AG04450 (cell line): ENCODE measurements around the gene MAGI2. TPM values are rescaled to one million over a fixed set of nuclear protein-coding genes. Genes with fewer than 3 reads are reported as not detected.

Experiments used
- CTCF ChIA-PET: fragments of 300-600, 350-600 bp; formaldehyde crosslinking; extraction: SDS; loops from one replicate; lab custom pipeline; 2022; ENCODE audit warnings: antibody characterized with exemption, inconsistent platforms; lab: Charles Lee
- POLR2A ChIA-PET: fragments of 350-600 bp; formaldehyde crosslinking; extraction: SDS; loops from one replicate; lab custom pipeline; 2021; ENCODE audit warnings: antibody characterized with exemption, inconsistent platforms; lab: Yijun Ruan, JAX
- DNase-seq: peaks from one replicate; pipeline ENCODE4 v3.0.0-alpha.2; 2011; ENCODE audit warnings: low read depth, low spot score
- H3K27ac ChIP-seq: one replicate; pipeline ENCODE4 v1.5.1; 2012; ENCODE audit warnings: low read depth, low read length, control low read depth
- H3K27me3 ChIP-seq: one replicate; pipeline ENCODE4 v1.6.0; 2012; ENCODE audit warnings: low read length; ENCODE audit not compliant: control insufficient read depth, insufficient read depth
- H3K4me3 ChIP-seq: 2 replicates; pipeline ENCODE4 v1.5.1; 2011; ENCODE audit warnings: mild to moderate bottlenecking, low read depth, low read length, control low read depth
- H3K9me3 ChIP-seq: 2 replicates; pipeline ENCODE4 v1.5.1; 2012; ENCODE audit warnings: low read length; ENCODE audit not compliant: control insufficient read depth, insufficient read depth
- CTCF ChIP-seq: IDR thresholded peaks from 2 replicates; pipeline ENCODE4 v1.5.1; 2011; ENCODE audit warnings: low read depth, low read length, control low read depth, inconsistent platforms
- polyA plus RNA-seq: library from polyadenylated mRNA; depleted of rRNA; stranded (reverse); fragments of >200 nt; gene quantifications from 2 replicates; pipeline ENCODE4 v1.2.3, GENCODE V29; 2011

MAGI2 gene
- polyA plus RNA-seq, 1 experiment: 2.3 TPM

GRCh38 chr7:77989981-77990566 is 1463.4 kb downstream of the MAGI2 start:
- Histone ChIP-seq H3K27me3 (no peaks in the 10 kb centered on the region), H3K4me3 (no peak overlapping the region), H3K27ac (no peak overlapping the region), H3K9me3 (no peaks in the 10 kb centered on the region)
- DNase-seq: no peak
- TF ChIP-seq CTCF: no peak
- POLR2A ChIA-PET: no interaction called here
- CTCF ChIA-PET: no interaction called here

GRCh38 chr7:77985974-77986339 is 1467.5 kb downstream of the MAGI2 start:
- no peak for TF ChIP-seq CTCF
- ChIA-PET CTCF (no interaction called here), POLR2A (no interaction called here)
- no peak overlapping the region for H3K27ac ChIP-seq
- H3K9me3 ChIP-seq: no peaks in the 10 kb centered on the region; the same call in 1 of the 2 replicates
- H3K27me3 ChIP-seq: no peaks in the 10 kb centered on the region
- H3K4me3 ChIP-seq: no peak overlapping the region
- no peak for DNase-seq

GRCh38 chr7:77985232-77985973 is 1468.1 kb downstream of the MAGI2 start:
- POLR2A ChIA-PET: no interaction called here
- DNase-seq: no peak
- no peaks in the 10 kb centered on the region for H3K27me3 ChIP-seq
- no peaks in the 10 kb centered on the region; the same call in 1 of the 2 replicates for H3K9me3 ChIP-seq
- no peak overlapping the region for H3K4me3 ChIP-seq
- CTCF ChIA-PET: interaction anchor here (0.5 kb wide), 1 partner anchor 8 kb away, joined by 9 read pairs; no protein-coding TSS in a partner anchor
- no peak overlapping the region for H3K27ac ChIP-seq
- TF ChIP-seq CTCF: no peak

GRCh38 chr7:77983973-77984372 is 1469.5 kb downstream of the MAGI2 start:
- ChIA-PET CTCF (interaction anchor here (0.6 kb wide), 1 partner anchor 36 kb away, joined by 3 read pairs; no protein-coding TSS in a partner anchor), POLR2A (interaction anchor here (0.7 kb wide), 1 partner anchor 77 kb away, joined by 6 read pairs; no protein-coding TSS in a partner anchor)
- Histone ChIP-seq H3K27me3 (no peaks in the 10 kb centered on the region), H3K4me3 (no peak overlapping the region), H3K9me3 (no peaks in the 10 kb centered on the region; the same call in 1 of the 2 replicates), H3K27ac (no peak overlapping the region)
- no peak for DNase-seq
- TF ChIP-seq CTCF: no peak
